Muscle layer of colon (tissue), 2 donors: Measurements from ENCODE around the gene ZNF584.

Experiments used
- H3K27ac ChIP-seq: one replicate; pipeline ENCODE4 v1.7.0; 2013; ENCODE audit warnings: low read depth, mild to moderate bottlenecking, low read length, moderate library complexity
- H3K27me3 ChIP-seq, 2 donors: one replicate each; pipeline ENCODE4 v1.7.0; 2013; ENCODE audit warnings: low read length in 2 of 2, mild to moderate bottlenecking in 2 of 2; ENCODE audit not compliant: insufficient read depth in 2 of 2, control insufficient read depth in 1 of 2
- H3K36me3 ChIP-seq: one replicate; pipeline ENCODE4 v1.7.0; 2013; ENCODE audit warnings: mild to moderate bottlenecking, low read length; ENCODE audit not compliant: insufficient read depth
- H3K4me1 ChIP-seq: one replicate; pipeline ENCODE4 v1.7.0; 2013; ENCODE audit warnings: mild to moderate bottlenecking, low read length; ENCODE audit not compliant: insufficient read depth
- H3K4me3 ChIP-seq, 2 donors: one replicate each; pipeline ENCODE4 v1.7.0; 2013; ENCODE audit warnings: low read length in 2 of 2, low read depth in 1 of 2, mild to moderate bottlenecking in 1 of 2, moderate library complexity in 1 of 2
- H3K9ac ChIP-seq: one replicate; pipeline ENCODE4 v1.7.0; 2013; ENCODE audit warnings: low read length
- H3K9me3 ChIP-seq: one replicate; pipeline ENCODE4 v1.7.0; 2013; ENCODE audit warnings: mild to moderate bottlenecking, low read length
- donor health status: abdominal sarcoma.
- donor health status: Adenocarcinoma of cecum.

Gene ZNF584

DNA sequence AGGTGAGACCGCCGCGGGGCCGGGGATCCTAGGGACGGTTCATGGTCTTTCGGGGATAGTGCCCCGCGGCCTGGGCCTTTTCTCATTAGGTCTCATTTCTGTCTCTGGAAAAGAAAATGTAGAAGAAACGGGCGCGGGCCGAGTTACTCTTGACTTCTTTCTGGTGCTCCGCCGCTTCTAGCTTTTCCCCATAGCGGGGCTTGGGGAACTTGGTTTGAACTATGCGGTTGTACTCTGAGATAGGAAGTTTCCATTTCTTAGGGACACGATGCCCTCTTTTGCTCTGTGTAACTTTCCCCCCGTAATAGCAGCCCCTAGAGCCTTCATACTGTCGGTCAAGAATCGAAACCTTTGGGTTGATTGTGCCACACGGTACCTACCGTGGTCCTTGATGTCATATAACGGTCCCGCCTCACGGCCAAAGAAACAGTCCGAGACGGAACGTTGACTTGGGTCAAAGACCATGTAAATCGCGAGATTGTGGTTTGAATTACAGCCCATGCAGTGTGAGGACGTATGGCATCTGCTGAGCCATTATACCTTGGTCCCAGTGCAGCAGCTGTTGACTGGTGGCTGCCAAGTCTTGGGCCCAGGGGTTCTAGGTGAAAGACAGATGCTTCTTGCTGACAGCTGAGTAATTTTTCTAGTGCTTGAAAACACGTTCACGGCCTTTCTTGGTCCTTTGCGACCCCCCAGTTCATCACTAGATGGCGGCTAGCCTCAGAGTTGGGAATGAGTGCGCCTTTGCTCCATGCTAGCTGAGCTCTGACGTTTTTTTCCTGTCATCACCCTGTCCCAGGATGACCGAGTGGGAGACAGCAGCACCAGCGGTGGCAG lies 20.9 kb upstream of the ZNF584 start:
- Histone ChIP-seq H3K27ac (peak overlapping the region; percentile 87), H3K4me1 (peaks cover 27% of the 10 kb centered on the region), H3K4me3 (peak overlapping the region; percentile 82 to 98), H3K9ac (peak overlapping the region; percentile 75), H3K27me3 (no peaks in the 10 kb centered on the region), H3K36me3 (peaks cover 16% of the 10 kb centered on the region), H3K9me3 (no peaks in the 10 kb centered on the region)

DNA sequence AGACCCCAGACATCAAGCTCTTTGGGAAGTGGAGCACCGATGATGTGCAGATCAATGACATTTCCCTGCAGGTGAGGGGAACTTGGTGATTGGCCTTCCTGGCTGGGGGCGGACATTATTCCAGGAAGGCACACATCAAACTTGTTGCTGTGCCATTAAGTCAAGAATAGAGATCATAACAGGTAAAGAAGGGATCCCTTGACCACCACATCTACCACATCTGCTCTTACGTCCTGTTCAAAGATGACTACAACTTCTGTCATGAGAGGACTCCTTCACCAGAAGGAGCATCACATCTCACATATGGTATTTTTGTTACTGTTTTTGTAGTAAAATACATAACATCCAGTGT lies 20.3 kb upstream of the ZNF584 start:
- Histone ChIP-seq H3K9me3 (no peaks in the 10 kb centered on the region), H3K9ac (peak overlapping the region; percentile 75), H3K4me1 (peaks cover 27% of the 10 kb centered on the region), H3K4me3 (peak overlapping the region in 1 of 2 donors; percentile 98), H3K36me3 (peaks cover 22% of the 10 kb centered on the region), H3K27me3 (no peaks in the 10 kb centered on the region), H3K27ac (no peak overlapping the region)

DNA sequence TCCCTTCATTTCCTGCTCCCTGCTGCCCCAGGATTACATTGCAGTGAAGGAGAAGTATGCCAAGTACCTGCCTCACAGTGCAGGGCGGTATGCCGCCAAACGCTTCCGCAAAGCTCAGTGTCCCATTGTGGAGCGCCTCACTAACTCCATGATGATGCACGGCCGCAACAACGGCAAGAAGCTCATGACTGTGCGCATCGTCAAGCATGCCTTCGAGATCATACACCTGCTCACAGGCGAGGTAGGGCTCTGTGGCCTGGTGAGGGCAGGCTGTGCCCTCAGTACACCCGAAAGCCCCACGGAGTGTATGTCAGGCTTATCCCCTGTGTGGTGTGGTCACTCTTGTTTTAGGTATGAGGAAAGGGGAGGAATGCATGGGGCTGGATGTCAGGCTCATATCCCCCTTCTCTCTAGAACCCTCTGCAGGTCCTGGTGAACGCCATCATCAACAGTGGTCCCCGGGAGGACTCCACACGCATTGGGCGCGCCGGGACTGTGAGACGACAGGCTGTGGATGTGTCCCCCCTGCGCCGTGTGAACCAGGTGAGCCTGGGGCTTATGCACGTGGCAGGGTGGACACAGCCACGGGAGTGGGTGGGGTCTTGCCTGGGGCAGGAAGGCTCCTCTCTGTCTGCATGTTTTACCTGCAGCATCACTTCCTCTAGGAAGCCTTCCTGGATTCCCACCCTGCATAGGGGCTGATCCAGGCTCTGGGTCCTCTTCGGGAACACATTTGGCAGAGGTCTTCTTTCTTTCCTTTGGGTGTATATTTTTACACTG lies 15.3 kb upstream of the ZNF584 start:
- no peak overlapping the region for H3K27ac ChIP-seq
- H3K27me3 ChIP-seq = peaks cover 21 to 27% of the 10 kb centered on the region in 2 donors
- H3K36me3 ChIP-seq = peaks cover 39% of the 10 kb centered on the region
- no peak overlapping the region for H3K9ac ChIP-seq
- H3K4me3 ChIP-seq = no peak overlapping the region
- no peaks in the 10 kb centered on the region for H3K9me3 ChIP-seq
- H3K4me1 ChIP-seq = peaks cover 9% of the 10 kb centered on the region

DNA sequence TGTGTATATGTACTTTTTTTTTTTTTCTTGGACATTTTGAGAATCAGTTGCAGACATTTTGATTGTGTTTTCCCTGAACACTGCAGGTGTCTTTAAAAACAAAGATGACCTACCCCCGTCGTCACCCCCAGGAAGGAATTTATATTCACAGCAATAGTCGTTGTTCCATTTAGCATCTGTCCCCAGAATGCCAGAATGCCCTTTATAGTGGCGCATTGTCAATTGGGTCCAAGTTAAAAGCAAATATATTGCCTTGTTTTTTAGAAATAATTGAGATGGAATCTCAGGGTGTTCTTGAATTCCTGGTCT lies 14.8 kb upstream of the ZNF584 start:
- no peak overlapping the region for H3K27ac ChIP-seq
- H3K4me3 ChIP-seq = no peak overlapping the region
- peaks cover 34% of the 10 kb centered on the region for H3K36me3 ChIP-seq
- peaks cover 24 to 30% of the 10 kb centered on the region in 2 donors for H3K27me3 ChIP-seq
- no peak overlapping the region for H3K9ac ChIP-seq
- no peaks in the 10 kb centered on the region for H3K9me3 ChIP-seq
- peaks cover 6% of the 10 kb centered on the region for H3K4me1 ChIP-seq

- Histone ChIP-seq H3K9ac (no peak overlapping the region), H3K9me3 (no peaks in the 10 kb centered on the region), H3K27ac (no peak overlapping the region), H3K27me3 (peaks cover 24 to 30% of the 10 kb centered on the region in 2 donors), H3K36me3 (peaks cover 27% of the 10 kb centered on the region), H3K4me1 (no peaks in the 10 kb centered on the region), H3K4me3 (no peak overlapping the region)
These were observed 13.6 kb upstream of the ZNF584 start for GRCh38 chr19:58394821-58395219.

DNA sequence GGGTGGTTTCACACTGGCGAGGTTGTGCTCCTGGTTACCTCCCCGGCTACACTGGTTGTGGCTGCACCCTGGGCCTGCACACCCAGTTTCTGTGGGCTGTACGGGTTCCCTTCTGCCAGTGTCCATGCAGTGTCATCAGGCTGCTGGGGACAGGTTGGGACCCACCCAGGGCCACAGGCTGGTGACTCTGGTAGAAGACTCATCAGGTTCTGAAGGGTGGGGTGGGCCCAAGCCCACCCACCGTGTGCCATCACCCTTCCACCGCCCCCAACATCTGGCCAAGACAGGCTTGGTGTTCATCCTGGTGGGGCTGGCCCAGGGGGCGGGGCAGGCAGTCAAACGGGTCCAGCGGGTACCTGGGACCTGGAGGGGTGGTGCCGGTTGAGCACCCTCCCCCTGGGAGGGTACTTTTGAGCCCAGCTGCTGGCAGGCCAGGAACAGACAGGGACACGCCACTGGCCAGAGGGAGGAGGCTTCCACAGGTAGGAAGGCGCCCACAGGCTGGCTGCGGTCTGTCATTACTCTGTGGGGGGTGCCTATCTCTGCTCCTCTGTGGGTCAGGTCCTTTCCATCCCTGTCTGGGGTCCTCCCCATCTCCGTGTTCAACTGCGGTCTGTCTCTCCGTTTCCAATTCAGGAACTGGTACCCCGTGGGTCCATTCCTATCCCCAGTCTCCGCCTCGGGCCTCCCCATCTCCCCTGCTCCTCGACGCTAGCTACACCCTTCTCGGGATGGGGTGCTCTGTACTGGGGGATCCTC lies 13.1 kb upstream of the ZNF584 start, which contains the start of gene RNF225:
Gene RNF225 (plus strand): TSS at position 437 of the 759 bp plus-strand sequence. CDS start 434 bp downstream, outside the sequence.
- Histone ChIP-seq H3K9me3 (no peaks in the 10 kb centered on the region), H3K27ac (no peak within 1 kb of the TSS), H3K27me3 (peaks cover 24 to 30% of the 10 kb centered on the region in 2 donors), H3K4me3 (no peak within 1 kb of the TSS), H3K4me1 (peaks cover 4% of the 10 kb centered on the region), H3K36me3 (peaks cover 27% of the 10 kb centered on the region), H3K9ac (no peak within 1 kb of the TSS)

DNA sequence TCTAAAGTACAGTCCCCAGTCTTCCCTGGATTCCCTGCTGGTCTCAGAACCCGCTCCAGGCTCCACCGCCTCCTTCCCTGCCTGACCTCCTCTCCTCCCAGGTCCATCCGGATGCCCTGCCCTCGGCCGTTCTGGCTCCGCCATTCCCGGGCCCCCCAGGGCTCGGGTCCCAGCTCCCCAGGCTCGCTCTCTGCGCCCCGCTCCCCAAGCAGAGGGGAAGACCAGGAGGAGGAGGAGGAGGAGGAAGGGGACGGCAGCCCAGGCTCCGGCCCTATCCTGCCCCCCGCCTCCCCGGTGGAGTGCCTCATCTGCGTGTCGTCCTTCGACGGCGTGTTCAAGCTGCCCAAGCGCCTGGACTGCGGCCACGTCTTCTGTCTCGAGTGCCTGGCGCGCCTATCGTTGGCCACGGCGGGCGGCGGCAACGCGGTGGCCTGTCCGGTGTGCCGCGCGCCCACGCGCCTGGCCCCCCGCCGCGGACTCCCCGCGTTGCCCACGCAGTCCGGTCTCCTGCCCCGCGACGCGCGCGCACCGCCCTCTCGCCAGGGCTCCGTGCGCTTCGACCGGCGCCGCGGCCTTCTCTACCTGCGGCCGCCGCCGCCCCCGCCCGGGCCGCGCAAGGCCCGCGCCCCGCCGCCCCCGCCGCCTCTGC lies 12.3 kb upstream of the ZNF584 start:
- peaks cover 10% of the 10 kb centered on the region for H3K4me1 ChIP-seq
- no peak overlapping the region for H3K27ac ChIP-seq
- no peak overlapping the region for H3K9ac ChIP-seq
- H3K9me3 ChIP-seq = no peaks in the 10 kb centered on the region
- H3K27me3 ChIP-seq = peaks cover 24 to 30% of the 10 kb centered on the region in 2 donors
- H3K4me3 ChIP-seq = no peak overlapping the region
- H3K36me3 ChIP-seq = peaks cover 27% of the 10 kb centered on the region

GRCh38 chr19:58396691-58397532 lies 11.5 kb upstream of the ZNF584 start:
- no peak overlapping the region for H3K27ac ChIP-seq
- peaks cover 27% of the 10 kb centered on the region for H3K36me3 ChIP-seq
- no peak overlapping the region for H3K4me3 ChIP-seq
- H3K9ac ChIP-seq = no peak overlapping the region
- H3K27me3 ChIP-seq = peaks cover 24 to 30% of the 10 kb centered on the region in 2 donors
- H3K9me3 ChIP-seq = no peaks in the 10 kb centered on the region
- H3K4me1 ChIP-seq = peaks cover 10% of the 10 kb centered on the region

DNA sequence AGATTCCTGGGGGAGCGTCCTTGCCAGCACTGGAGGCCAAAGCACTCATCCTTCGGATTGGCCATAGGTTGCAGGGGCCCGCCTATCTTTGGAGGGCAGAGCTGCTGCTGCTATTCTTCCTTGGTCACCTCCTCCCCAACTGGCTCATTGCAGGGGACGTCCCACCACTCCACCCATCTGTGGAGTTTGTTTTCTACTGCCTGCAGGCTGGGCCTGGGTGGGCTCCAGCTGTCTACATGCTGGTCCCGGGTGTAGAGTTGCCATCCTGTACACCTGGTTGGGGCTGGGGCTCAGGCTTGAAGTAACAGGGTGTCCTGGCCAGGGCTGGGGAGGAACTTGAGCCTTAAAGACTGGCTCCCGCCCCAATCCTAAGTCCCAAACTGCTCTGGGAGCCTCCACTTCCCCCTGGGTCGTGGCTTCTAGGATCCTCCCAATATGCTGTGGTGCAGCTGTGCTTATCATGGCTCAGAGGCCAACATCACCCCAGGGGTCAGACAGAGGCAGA lies 10.9 kb upstream of the ZNF584 start:
- H3K4me3 ChIP-seq = no peak overlapping the region
- peaks cover 24 to 30% of the 10 kb centered on the region in 2 donors for H3K27me3 ChIP-seq
- peaks cover 25% of the 10 kb centered on the region for H3K36me3 ChIP-seq
- no peak overlapping the region for H3K9ac ChIP-seq
- H3K27ac ChIP-seq = no peak overlapping the region
- no peaks in the 10 kb centered on the region for H3K9me3 ChIP-seq
- H3K4me1 ChIP-seq = peaks cover 10% of the 10 kb centered on the region

DNA sequence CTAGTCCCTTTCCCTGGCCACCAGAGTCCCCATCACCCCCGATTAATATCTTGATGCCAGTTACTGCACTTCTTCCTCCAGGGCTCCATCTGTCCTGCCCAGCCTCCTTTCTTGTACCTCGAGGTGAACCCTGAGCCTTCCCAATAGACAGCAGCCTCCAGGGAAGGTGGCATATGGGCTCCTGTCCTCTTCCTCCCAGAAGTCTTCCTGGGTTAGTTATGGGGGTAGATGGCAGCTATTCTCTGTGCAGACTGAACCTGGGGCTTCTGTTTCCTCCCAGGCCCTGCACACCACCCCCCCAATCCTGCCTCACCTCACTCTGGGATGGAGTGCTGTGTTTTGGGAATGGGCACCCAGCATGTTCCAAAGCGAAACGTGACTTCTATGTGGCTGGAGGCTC lies 10.4 kb upstream of the ZNF584 start:
- Histone ChIP-seq H3K9ac (no peak overlapping the region), H3K4me3 (no peak overlapping the region)

More for the DNA sequence above, 10.4 kb upstream of the ZNF584 start:
- peaks cover 10% of the 10 kb centered on the region for H3K4me1 ChIP-seq
- no peak overlapping the region for H3K27ac ChIP-seq
- H3K36me3 ChIP-seq = peaks cover 20% of the 10 kb centered on the region
- H3K27me3 ChIP-seq = peaks cover 24 to 30% of the 10 kb centered on the region in 2 donors
- no peaks in the 10 kb centered on the region for H3K9me3 ChIP-seq
